Esophagus squamous epithelium (tissue), 5 donors: ENCODE measurements around the gene POU6F2. TPM values are rescaled to one million over a fixed set of nuclear protein-coding genes. Genes with fewer than 3 reads are reported as not detected.

Source experiments
- DNase-seq: peaks from one replicate; lab custom pipeline; 2025; lab: John Stamatoyannopoulos, UW
- H3K27ac ChIP-seq, 4 donors: fragments of 200-600 bp; sonication (generic); one replicate each; pipeline ENCODE4 v1.5.1; 2016 to 2019; ENCODE audit warnings: mild to moderate bottlenecking in 1 of 4
- H3K27me3 ChIP-seq, 4 donors: fragments of 200-600 bp; sonication (generic); 1 replicate in 3 of 4; 2 replicates in 1 of 4; pipeline versions ENCODE4 v1.5.1 to v1.6.0; 2017 to 2021; ENCODE audit warnings: antibody characterized with exemption in 1 of 4
- H3K36me3 ChIP-seq, 3 donors: fragments of 200-600 bp; sonication (generic); one replicate each; pipeline ENCODE4 v1.5.1; 2016 to 2019
- H3K4me1 ChIP-seq, 3 donors: fragments of 200-600 bp; sonication (generic); one replicate each; pipeline ENCODE4 v1.5.1; 2017 to 2019
- H3K4me3 ChIP-seq, 4 donors: fragments of 200-600 bp; sonication (generic); 1 replicate in 3 of 4; 2 replicates in 1 of 4; pipeline ENCODE4 v1.5.1; 2016 to 2019; ENCODE audit warnings: mild to moderate bottlenecking in 2 of 4, moderate library complexity in 1 of 4
- H3K9me3 ChIP-seq, 3 donors: fragments of 200-600 bp; sonication (generic); one replicate each; pipeline ENCODE4 v1.5.1; 2016 to 2019
- CTCF ChIP-seq, 6 experiments: fragments of 450-650 bp in 4 of 6; fragments of 200-600 bp in 2 of 6; sonication (generic) in 2 of 6; IDR thresholded peaks; one replicate each; pipeline ENCODE4 v1.5.1; 2016 to 2019; ENCODE audit warnings: antibody characterized with exemption in 6 of 6, mild to moderate bottlenecking in 4 of 6, moderate library complexity in 4 of 6
- POLR2A ChIP-seq, 4 donors: fragments of 450-650 bp; IDR thresholded peaks; one replicate each; pipeline ENCODE4 v1.6.1; 2017; ENCODE audit warnings: antibody characterized with exemption in 4 of 4, mild to moderate bottlenecking in 4 of 4, moderate library complexity in 3 of 4
- WGBS, 2 donors: methylation state at CpG; one replicate each; pipeline ENCODE4 v1.1.5; 2018; 5-methylcytosine and 5-hydroxymethylcytosine counted together
- intact Hi-C: fragments of 100-400 bp; cut with DNase I; formaldehyde crosslinking; loops from one replicate; pipeline ENCODE4 v1.15.0; 2022
- total RNA-seq, 4 donors: library from RNA; depleted of rRNA; stranded (reverse); fragments of >200 nt; gene quantifications; one replicate each; pipeline ENCODE4 v1.1.0, GENCODE V29; 2016
- donor health status: DM: yes; HTN: yes; CAD: no.

The POU6F2 gene
- total RNA-seq, 4 donors from 2014 or later: 0.76 to 1.6 TPM; not detected in 2

- Histone ChIP-seq H3K27me3 (no peaks in the 10 kb centered on the region), H3K27ac (no peak overlapping the region), H3K9me3 (no peaks in the 10 kb centered on the region), H3K36me3 (no peaks in the 10 kb centered on the region), H3K4me3 (no peak overlapping the region), H3K4me1 (no peaks in the 10 kb centered on the region)
- TF ChIP-seq POLR2A (IDR thresholded peaks at IDR 0.05): no peak
- TF ChIP-seq CTCF (IDR thresholded peaks at IDR 0.05): no peak
- WGBS, 2 donors: 47 to 51% methylated on average over 1 of the region's 1 CpG
- intact Hi-C loops: no loop called here
- no peak for DNase-seq
These were observed 194.4 kb downstream of the POU6F2 start for GRCh38 chr7:39172137-39172536.

- Histone ChIP-seq H3K27ac (no peak overlapping the region), H3K4me3 (no peak overlapping the region), H3K9me3 (no peaks in the 10 kb centered on the region), H3K27me3 (no peaks in the 10 kb centered on the region), H3K4me1 (no peaks in the 10 kb centered on the region), H3K36me3 (no peaks in the 10 kb centered on the region)
- no peak for DNase-seq
- 77 to 80% methylated on average over 3 of the region's 3 CpGs for WGBS, 2 donors
- no peak for TF ChIP-seq CTCF (IDR thresholded peaks at IDR 0.05)
- no peak for TF ChIP-seq POLR2A (IDR thresholded peaks at IDR 0.05)
- intact Hi-C loops: no loop called here
These were observed 203.7 kb downstream of the POU6F2 start for GRCh38 chr7:39181398-39181797.

- Histone ChIP-seq H3K27me3 (no peaks in the 10 kb centered on the region), H3K4me1 (no peaks in the 10 kb centered on the region), H3K9me3 (no peaks in the 10 kb centered on the region), H3K4me3 (no peak overlapping the region), H3K36me3 (no peaks in the 10 kb centered on the region), H3K27ac (no peak overlapping the region)
- WGBS, 2 donors: 78 to 82% methylated on average over 2 of the region's 2 CpGs
- DNase-seq: no peak
- intact Hi-C loops: no loop called here
- TF ChIP-seq CTCF (IDR thresholded peaks at IDR 0.05): no peak
- TF ChIP-seq POLR2A (IDR thresholded peaks at IDR 0.05): no peak
These were observed 206.1 kb downstream of the POU6F2 start for GRCh38 chr7:39183796-39184195.

- Histone ChIP-seq H3K4me1 (no peaks in the 10 kb centered on the region), H3K27ac (no peak overlapping the region), H3K27me3 (no peaks in the 10 kb centered on the region), H3K36me3 (no peaks in the 10 kb centered on the region), H3K4me3 (no peak overlapping the region), H3K9me3 (no peaks in the 10 kb centered on the region)
- intact Hi-C loops: no loop called here
- no peak for DNase-seq
- no peak for TF ChIP-seq CTCF (IDR thresholded peaks at IDR 0.05)
- no peak for TF ChIP-seq POLR2A (IDR thresholded peaks at IDR 0.05)
- WGBS, 2 donors: 38 to 50% methylated on average over 3 of the region's 3 CpGs
These were observed 206.7 kb downstream of the POU6F2 start for GRCh38 chr7:39184391-39184790.

GRCh38 chr7:39186131-39186530, 208.4 kb downstream of the POU6F2 start:
- intact Hi-C loops: no loop called here
- no peak overlapping the region for H3K4me3 ChIP-seq
- DNase-seq: no peak
- H3K36me3 ChIP-seq: no peaks in the 10 kb centered on the region
- H3K9me3 ChIP-seq: no peaks in the 10 kb centered on the region
- no peaks in the 10 kb centered on the region for H3K27me3 ChIP-seq
- 71 to 73% methylated on average over 2 of the region's 2 CpGs for WGBS, 2 donors
- TF ChIP-seq POLR2A (IDR thresholded peaks at IDR 0.05) (no peak), CTCF (IDR thresholded peaks at IDR 0.05) (no peak)
- H3K27ac ChIP-seq: no peak overlapping the region
- H3K4me1 ChIP-seq: no peaks in the 10 kb centered on the region
